ENCODE measurements around the gene AOAH.

GRCh38 chr7:36602934-36603887 lies 121.1 kb downstream of the AOAH start:
- no peak for TF ChIP-seq CTCF (conservative IDR thresholded peaks at IDR 0.05; ENCODE audit: low read depth, low read length)
- TF ChIP-seq POLR2A (IDR thresholded peaks at IDR 0.05; ENCODE audit: low read depth, low read length) = no peak
- no peak for TF ChIP-seq SMC3 (IDR thresholded peaks at IDR 0.05; ENCODE audit: low read depth, low read length)
- TF ChIP-seq NFE2L2 (IDR thresholded peaks at IDR 0.05; ENCODE audit: low read depth, low read length) = no peak
- TF ChIP-seq FOS (IDR thresholded peaks at IDR 0.05; ENCODE audit: low read depth, low read length) = no peak
- TF ChIP-seq MAZ (IDR thresholded peaks at IDR 0.05; ENCODE audit: borderline replicate concordance, low read depth, low read length) = no peak
- no peak for TF ChIP-seq MAFK (IDR thresholded peaks at IDR 0.05; ENCODE audit: low read depth, low read length)

All from IMR-90 (cell line).